ENCODE data around the gene TP53TG3E.
A peak's percentile ranks its signal among the peaks of the same experiment; 100 is the strongest.
"Not testable (repeated sequence)": the region's sequence is repeated elsewhere in the genome, so short reads cannot be mapped to it uniquely, and the experiment has no call there.

Gene TP53TG3E

GRCh38 chr16:33304006-33304405 lies at the start of gene TP53TG3E:
TP53TG3E (plus strand) TSS chr16:33304306; CDS start chr16:33304374, 68 bp downstream.
- not testable (repeated sequence) for DNase-seq (ENCODE audit: low read depth in 2 of 2)

- DNase-seq (ENCODE audit: low read depth in 2 of 2): peak; percentile 15 to 26
Observed at GRCh38 chr16:33336226-33337012, 32.3 kb downstream of the TP53TG3E start.

GRCh38 chr16:33337627-33338542 lies 33.8 kb downstream of the TP53TG3E start:
- peak; percentile 3 to 7 for DNase-seq (ENCODE audit: low read depth in 2 of 2)

GRCh38 chr16:33338543-33338951 lies 34.4 kb downstream of the TP53TG3E start:
- not testable (repeated sequence) for DNase-seq (ENCODE audit: low read depth in 2 of 2)

- DNase-seq (ENCODE audit: low read depth in 2 of 2): peak; percentile 3 to 22
Observed at GRCh38 chr16:33339093-33340061, 35.3 kb downstream of the TP53TG3E start.
